Measurements from ENCODE around the gene ZIC1. TPM values are rescaled to one million over a fixed set of nuclear protein-coding genes. Genes with fewer than 3 reads are reported as not detected.

ZIC1 gene
- total RNA-seq, 4 donors from 2014 or later, result not detected

GRCh38 chr3:147428754-147429153 lies 19.6 kb downstream of the ZIC1 start:
- Histone ChIP-seq H3K4me3 (no peak overlapping the region), H3K36me3 (no peaks in the 10 kb centered on the region), H3K4me1 (peaks cover 0 to 11% (median 0%) of the 10 kb centered on the region in 4 donors), H3K27ac (no peak overlapping the region), H3K9me3 (no peaks in the 10 kb centered on the region), H3K27me3 (peaks cover 0 to 56% of the 10 kb centered on the region in 2 donors)
- DNase-seq (ENCODE audit: low spot score in 2 of 2), result no peak
- no peak for TF ChIP-seq EP300 (IDR thresholded peaks at IDR 0.05)
- no peak for TF ChIP-seq CTCF (IDR thresholded peaks at IDR 0.05)
- no peak for TF ChIP-seq POLR2A (IDR thresholded peaks at IDR 0.05)
- 94 to 96% methylated on average over 2 of the region's 2 CpGs for WGBS, 2 donors

GRCh38 chr3:147431751-147432150 lies 22.6 kb downstream of the ZIC1 start:
- Histone ChIP-seq H3K9me3 (no peaks in the 10 kb centered on the region), H3K27me3 (peaks cover 0 to 26% of the 10 kb centered on the region in 2 donors), H3K4me1 (no peaks in the 10 kb centered on the region), H3K4me3 (no peak overlapping the region), H3K36me3 (no peaks in the 10 kb centered on the region), H3K27ac (no peak overlapping the region)
- 54 to 56% methylated on average over 3 of the region's 3 CpGs for WGBS, 2 donors
- DNase-seq (ENCODE audit: low spot score in 2 of 2), result no peak
- TF ChIP-seq EP300 (IDR thresholded peaks at IDR 0.05), result no peak
- no peak for TF ChIP-seq CTCF (IDR thresholded peaks at IDR 0.05)
- no peak for TF ChIP-seq POLR2A (IDR thresholded peaks at IDR 0.05)

- H3K9me3 ChIP-seq, result no peaks in the 10 kb centered on the region
- no peaks in the 10 kb centered on the region for H3K4me1 ChIP-seq
- no peak for DNase-seq (ENCODE audit: low spot score in 2 of 2)
- TF ChIP-seq POLR2A (IDR thresholded peaks at IDR 0.05), result no peak
- TF ChIP-seq EP300 (IDR thresholded peaks at IDR 0.05), result no peak
- TF ChIP-seq CTCF (IDR thresholded peaks at IDR 0.05), result no peak
- H3K27me3 ChIP-seq, result no peaks in the 10 kb centered on the region
- H3K36me3 ChIP-seq, result no peaks in the 10 kb centered on the region
- no peak overlapping the region for H3K27ac ChIP-seq
- no peak overlapping the region for H3K4me3 ChIP-seq
Measured at GRCh38 chr3:147447224-147447623, 38.1 kb downstream of the ZIC1 start.

GRCh38 chr3:147449669-147450068 lies 40.5 kb downstream of the ZIC1 start:
- Histone ChIP-seq H3K4me3 (no peak overlapping the region), H3K9me3 (no peaks in the 10 kb centered on the region), H3K27ac (no peak overlapping the region), H3K27me3 (no peaks in the 10 kb centered on the region), H3K4me1 (no peaks in the 10 kb centered on the region), H3K36me3 (no peaks in the 10 kb centered on the region)
- TF ChIP-seq CTCF (IDR thresholded peaks at IDR 0.05), result no peak
- no peak for TF ChIP-seq EP300 (IDR thresholded peaks at IDR 0.05)
- TF ChIP-seq POLR2A (IDR thresholded peaks at IDR 0.05), result no peak
- 37 to 45% methylated on average over 3 of the region's 3 CpGs for WGBS, 2 donors
- DNase-seq (ENCODE audit: low spot score in 2 of 2), result no peak

- no peak for DNase-seq (ENCODE audit: low spot score in 2 of 2)
- Histone ChIP-seq H3K9me3 (no peaks in the 10 kb centered on the region), H3K27me3 (no peaks in the 10 kb centered on the region), H3K4me3 (no peak overlapping the region), H3K36me3 (no peaks in the 10 kb centered on the region), H3K27ac (no peak overlapping the region), H3K4me1 (no peaks in the 10 kb centered on the region)
- TF ChIP-seq EP300 (IDR thresholded peaks at IDR 0.05) (no peak), POLR2A (IDR thresholded peaks at IDR 0.05) (no peak), CTCF (IDR thresholded peaks at IDR 0.05) (no peak)
- 59 to 81% methylated on average over 1 of the region's 1 CpG for WGBS, 2 donors
Measured at GRCh38 chr3:147458995-147459704, 50.0 kb downstream of the ZIC1 start.

Measured in tibial nerve (tissue), 4 donors.